ENCODE measurements around the gene TCF4.

Gene TCF4

GRCh38 chr18:55587418-55588110, 428 bp downstream of the TCF4 start:
- peak overlapping the region; percentile 55 to 75 (median 61) for H3K4me3 ChIP-seq
- H3K27ac ChIP-seq = peak overlapping the region; percentile 83 to 97 (median 90)

- peak overlapping the region; percentile 3 to 66 (median 60) for H3K4me3 ChIP-seq
- H3K27ac ChIP-seq = peak overlapping the region in 18 of 21 experiments; percentile 22 to 97 (median 91)
These were observed 2.0 kb downstream of the TCF4 start for GRCh38 chr18:55585920-55586561.

GRCh38 chr18:55585065-55585919, 2.7 kb downstream of the TCF4 start:
- peak overlapping the region in 6 of 7 experiments; percentile 3 to 66 (median 60) for H3K4me3 ChIP-seq
- H3K27ac ChIP-seq = peak overlapping the region in 15 of 21 experiments; percentile 3 to 97 (median 89)

- H3K27ac ChIP-seq = peak overlapping the region in 1 of 21 experiments; percentile 57
- peak overlapping the region in 1 of 7 experiments; percentile 6 for H3K4me3 ChIP-seq
These were observed 3.8 kb downstream of the TCF4 start for GRCh38 chr18:55584201-55584600.

- H3K27ac ChIP-seq = no peak overlapping the region
These were observed 5.7 kb downstream of the TCF4 start for GRCh38 chr18:55582325-55582724.

GRCh38 chr18:55579501-55580270, 8.3 kb downstream of the TCF4 start:
- Histone ChIP-seq H3K4me3 (no peak overlapping the region), H3K27ac (peak overlapping the region in 2 of 21 experiments; percentile 20 to 42)

More at GRCh38 chr18:55582325-55582724, 5.7 kb downstream of the TCF4 start:
- H3K4me3 ChIP-seq = no peak overlapping the region

- Histone ChIP-seq H3K27ac (peak overlapping the region in 1 of 21 experiments; percentile 28), H3K4me3 (no peak overlapping the region)
These were observed 10.0 kb downstream of the TCF4 start for GRCh38 chr18:55577812-55578539.

GRCh38 chr18:55576001-55576400, 12.0 kb downstream of the TCF4 start:
- H3K4me3 ChIP-seq = no peak overlapping the region
- peak overlapping the region in 4 of 21 experiments; percentile 15 to 51 (median 40) for H3K27ac ChIP-seq

- no peak overlapping the region for H3K4me3 ChIP-seq
- peak overlapping the region in 1 of 21 experiments; percentile 27 for H3K27ac ChIP-seq
These were observed 12.9 kb downstream of the TCF4 start for GRCh38 chr18:55575066-55575465.

- Histone ChIP-seq H3K4me3 (no peak overlapping the region), H3K27ac (no peak overlapping the region)
These were observed 14.6 kb downstream of the TCF4 start for GRCh38 chr18:55573386-55573785.

- H3K27ac ChIP-seq = no peak overlapping the region
- no peak overlapping the region for H3K4me3 ChIP-seq
These were observed 17.0 kb downstream of the TCF4 start for GRCh38 chr18:55570966-55571365.

GRCh38 chr18:55566456-55566935, 21.5 kb downstream of the TCF4 start:
- no peak overlapping the region for H3K4me3 ChIP-seq
- no peak overlapping the region for H3K27ac ChIP-seq

GRCh38 chr18:55559739-55560138, 28.3 kb downstream of the TCF4 start:
- Histone ChIP-seq H3K4me3 (no peak overlapping the region), H3K27ac (no peak overlapping the region)

- Histone ChIP-seq H3K4me3 (no peak overlapping the region), H3K27ac (no peak overlapping the region)
These were observed 30.8 kb downstream of the TCF4 start for GRCh38 chr18:55557211-55557610.

GRCh38 chr18:55555395-55556027, 32.5 kb downstream of the TCF4 start:
- no peak overlapping the region for H3K27ac ChIP-seq
- H3K4me3 ChIP-seq = no peak overlapping the region

GRCh38 chr18:55552526-55553189, 35.3 kb downstream of the TCF4 start:
- no peak overlapping the region for H3K27ac ChIP-seq
- no peak overlapping the region for H3K4me3 ChIP-seq

- Histone ChIP-seq H3K27ac (no peak overlapping the region), H3K4me3 (no peak overlapping the region)
These were observed 36.8 kb downstream of the TCF4 start for GRCh38 chr18:55551227-55551626.

- no peak overlapping the region for H3K4me3 ChIP-seq
- no peak overlapping the region for H3K27ac ChIP-seq
These were observed 37.5 kb downstream of the TCF4 start for GRCh38 chr18:55550471-55550870.
